WTC11 (cell line): Measurements from ENCODE around the gene BICRA. TPM values are rescaled to one million over a fixed set of nuclear protein-coding genes. Genes with fewer than 3 reads are reported as not detected.

Experiments used
- ATAC-seq: fragments of 200-7000 bp; cut with Tn5 transposase; 2 replicates; pipeline ENCODE4 v1.10.0; 2021; ENCODE audit warnings: mild to moderate bottlenecking, moderate library complexity
- CTCF ChIA-PET: fragments of 300-600 bp; sonication (Branson Sonifier 250); formaldehyde crosslinking; loops from one replicate; lab custom pipeline; 2021; ENCODE audit warnings: antibody characterized with exemption; lab: Charles Lee
- POLR2A ChIA-PET: fragments of 350-600 bp; sonication (Branson Sonifier 250); formaldehyde crosslinking; loops from one replicate; lab custom pipeline; 2021; ENCODE audit warnings: antibody characterized with exemption; lab: Charles Lee
- DNase-seq: peaks from one replicate; pipeline ENCODE4 v3.0.0; 2021; ENCODE audit warnings: low spot score
- H3K27ac Mint-ChIP-seq: 2 replicates; pipeline ENCODE4 v1.8.0; 2021; ENCODE audit warnings: mixed read lengths
- H3K27me3 Mint-ChIP-seq: 2 replicates; pipeline ENCODE4 v1.8.0; 2021; ENCODE audit warnings: low read depth, mild to moderate bottlenecking, moderate library complexity, mixed read lengths
- H3K36me3 Mint-ChIP-seq: 2 replicates; pipeline ENCODE4 v1.8.0; 2021; ENCODE audit warnings: mixed read lengths
- H3K4me1 Mint-ChIP-seq: 2 replicates; pipeline ENCODE4 v1.8.0; 2022; ENCODE audit warnings: mixed read lengths
- H3K4me3 Mint-ChIP-seq: 2 replicates; pipeline ENCODE4 v1.8.0; 2021; ENCODE audit warnings: mild to moderate bottlenecking, moderate library complexity, mixed read lengths
- H3K9me3 Mint-ChIP-seq: 2 replicates; pipeline ENCODE4 v1.8.0; 2021; ENCODE audit warnings: mixed read lengths
- AR ChIP-seq: fragments of 250-450 bp; sonication (Bioruptor Pico); IDR thresholded peaks from 2 replicates; pipeline ENCODE4 v1.9.0; 2021; ENCODE audit warnings: mild to moderate bottlenecking
- ARID4B ChIP-seq: sonication (generic); formaldehyde crosslinking; IDR thresholded peaks from 2 replicates; pipeline ENCODE4 v1.8.0; 2023; ENCODE audit warnings: missing genetic modification reagents, mild to moderate bottlenecking, borderline replicate concordance
- ATF3 ChIP-seq: sonication (generic); formaldehyde crosslinking; conservative IDR thresholded peaks from 2 replicates; pipeline ENCODE4 v1.8.1; 2022; ENCODE audit warnings: mild to moderate bottlenecking, missing genetic modification reagents
- CBFB ChIP-seq: sonication (generic); formaldehyde crosslinking; IDR thresholded peaks from 2 replicates; pipeline ENCODE4 v1.8.1; 2022; ENCODE audit warnings: mild to moderate bottlenecking, low read depth, missing genetic modification reagents
- CDX4 ChIP-seq: fragments of 250-450 bp; sonication (Bioruptor Pico); IDR thresholded peaks from 2 replicates; pipeline ENCODE4 v1.9.0; 2021; ENCODE audit warnings: moderate library complexity, mild to moderate bottlenecking, inconsistent platforms, borderline replicate concordance
- ERG ChIP-seq: fragments of 250-450 bp; sonication (Bioruptor Pico); IDR thresholded peaks from 2 replicates; pipeline ENCODE4 v1.8.0; 2021; ENCODE audit warnings: mild to moderate bottlenecking
- ETV6 ChIP-seq: sonication (generic); formaldehyde crosslinking; IDR thresholded peaks from 2 replicates; pipeline ENCODE4 v1.8.1; 2022; ENCODE audit warnings: mild to moderate bottlenecking, missing genetic modification reagents
- HMGA2 ChIP-seq: fragments of 250-450 bp; sonication (Bioruptor Pico); IDR thresholded peaks from 2 replicates; pipeline ENCODE4 v1.4.0; 2021; ENCODE audit warnings: mild to moderate bottlenecking, moderate library complexity
- KAT7 ChIP-seq: sonication (generic); formaldehyde crosslinking; IDR thresholded peaks from 2 replicates; pipeline ENCODE4 v1.8.1; 2023; ENCODE audit warnings: missing genetic modification reagents, mild to moderate bottlenecking, borderline replicate concordance
- OVOL2 ChIP-seq: fragments of 250-450 bp; sonication (Bioruptor Pico); IDR thresholded peaks from 2 replicates; pipeline ENCODE4 v1.9.0; 2021; ENCODE audit warnings: mild to moderate bottlenecking, borderline replicate concordance
- PREB ChIP-seq: sonication (generic); formaldehyde crosslinking; IDR thresholded peaks from 2 replicates; pipeline ENCODE4 v1.8.1; 2022; ENCODE audit warnings: mild to moderate bottlenecking, missing genetic modification reagents, moderate library complexity, borderline replicate concordance
- PRRX2 ChIP-seq: fragments of 250-450 bp; sonication (Bioruptor Pico); IDR thresholded peaks from 2 replicates; pipeline ENCODE4 v1.8.0; 2021; ENCODE audit warnings: mild to moderate bottlenecking
- RORB ChIP-seq: fragments of 250-450 bp; sonication (Bioruptor Pico); IDR thresholded peaks from 2 replicates; pipeline ENCODE4 v1.9.0; 2021; ENCODE audit warnings: mild to moderate bottlenecking
- SP1 ChIP-seq: sonication (generic); formaldehyde crosslinking; conservative IDR thresholded peaks from 2 replicates; pipeline ENCODE4 v1.8.1; 2022; ENCODE audit warnings: missing genetic modification reagents
- STAT6 ChIP-seq: sonication (generic); formaldehyde crosslinking; conservative IDR thresholded peaks from 2 replicates; pipeline ENCODE4 v1.8.1; 2023; ENCODE audit warnings: mild to moderate bottlenecking, low read depth, missing genetic modification reagents, moderate library complexity
- TP53 ChIP-seq: sonication (generic); formaldehyde crosslinking; IDR thresholded peaks from 2 replicates; pipeline ENCODE4 v1.8.1; 2023; ENCODE audit warnings: mild to moderate bottlenecking, missing genetic modification reagents
- ZBTB21 ChIP-seq: sonication (generic); formaldehyde crosslinking; IDR thresholded peaks from 2 replicates; pipeline ENCODE4 v1.8.1; 2023; ENCODE audit warnings: mild to moderate bottlenecking, missing genetic modification reagents, borderline replicate concordance
- ZBTB43 ChIP-seq: sonication (generic); formaldehyde crosslinking; IDR thresholded peaks from 2 replicates; pipeline ENCODE4 v1.8.1; 2023; ENCODE audit warnings: mild to moderate bottlenecking, missing genetic modification reagents
- ZNF423 ChIP-seq: fragments of 250-450 bp; sonication (Bioruptor Pico); IDR thresholded peaks from 2 replicates; pipeline ENCODE4 v2.1.2; 2022; ENCODE audit warnings: mild to moderate bottlenecking, moderate library complexity
- ZSCAN18 ChIP-seq: fragments of 250-450 bp; sonication (Bioruptor Pico); IDR thresholded peaks from 2 replicates; pipeline ENCODE4 v2.1.2; 2022; ENCODE audit warnings: mild to moderate bottlenecking, moderate library complexity
- total RNA-seq: library from RNA; stranded (reverse); gene quantifications from 3 replicates; pipeline ENCODE4 v1.2.3, GENCODE V29; 2021

The BICRA gene
- total RNA-seq, 1 experiment from 2014 or later = 30.3 TPM

GRCh38 chr19:47595944-47596343, 13.0 kb upstream of the BICRA start:
- H3K36me3 Mint-ChIP-seq = no peaks in the 10 kb centered on the region
- no peak overlapping the region for H3K4me3 Mint-ChIP-seq
- H3K9me3 Mint-ChIP-seq = no peaks in the 10 kb centered on the region
- POLR2A ChIA-PET = interaction anchor here (1.0 kb wide), 1 partner anchor 15 kb away, joined by 3 read pairs; no protein-coding TSS in a partner anchor
- H3K4me1 Mint-ChIP-seq = peaks cover 19% of the 10 kb centered on the region
- TF ChIP-seq ERG (CRISPR knock-in tag) (no peak), CBFB (CRISPR knock-in tag) (no peak), CDX4 (no peak), PREB (no peak), ZBTB21 (CRISPR knock-in tag) (no peak), ZNF423 (no peak), STAT6 (CRISPR knock-in tag) (no peak), HMGA2 (CRISPR knock-in tag) (no peak), PRRX2 (no peak), KAT7 (CRISPR knock-in tag) (no peak), RORB (CRISPR knock-in tag) (no peak), AR (CRISPR knock-in tag) (no peak), ARID4B (CRISPR knock-in tag) (no peak), OVOL2 (CRISPR knock-in tag) (no peak), ZBTB43 (CRISPR knock-in tag) (no peak), TP53 (CRISPR knock-in tag) (no peak), ATF3 (no peak), ETV6 (CRISPR knock-in tag) (no peak), ZSCAN18 (CRISPR knock-in tag) (no peak), SP1 (CRISPR knock-in tag) (no peak)
- H3K27me3 Mint-ChIP-seq = no peaks in the 10 kb centered on the region
- ATAC-seq (no peak), DNase-seq (no peak)
- no peak overlapping the region for H3K27ac Mint-ChIP-seq
- CTCF ChIA-PET = interaction anchor here (0.6 kb wide), 1 partner anchor 63 kb away, joined by 3 read pairs; no protein-coding TSS in a partner anchor
